HG02884 (cell line): ENCODE measurements around the gene GPX8.

Experiments used
- ATAC-seq: cut with Tn5 transposase; IDR thresholded peaks from one replicate; pipeline ENCODE4 v1.9.1; 2021; ENCODE audit warnings: mild to moderate bottlenecking, moderate library complexity; ENCODE audit not compliant: unreplicated experiment

Gene GPX8

GRCh38 chr5:55172051-55172899 lies 12.3 kb downstream of the GPX8 start:
- peak; percentile 41 for ATAC-seq

- peak; percentile 86 for ATAC-seq
Measured at GRCh38 chr5:55172937-55173686, 13.1 kb downstream of the GPX8 start, which contains the start of gene CDC20B. TSS of gene CDC20B (minus strand) at chr5:55173177. CDS start at chr5:55173000, 177 bp downstream.

- ATAC-seq, result no peak
Measured at GRCh38 chr5:55173687-55174230, 13.8 kb downstream of the GPX8 start.

GRCh38 chr5:55175781-55176175 lies 15.8 kb downstream of the GPX8 start:
- ATAC-seq, result no peak

- no peak for ATAC-seq
Measured at GRCh38 chr5:55176176-55176818, 16.3 kb downstream of the GPX8 start.

- no peak for ATAC-seq
Measured at GRCh38 chr5:55177078-55177477, 17.1 kb downstream of the GPX8 start.

GRCh38 chr5:55180016-55180415 lies 20.0 kb downstream of the GPX8 start:
- no peak for ATAC-seq

- no peak for ATAC-seq
Measured at GRCh38 chr5:55187370-55187769, 27.4 kb downstream of the GPX8 start.

GRCh38 chr5:55188656-55189540 lies 28.9 kb downstream of the GPX8 start:
- no peak for ATAC-seq

GRCh38 chr5:55191165-55191564 lies 31.2 kb downstream of the GPX8 start:
- ATAC-seq, result no peak

GRCh38 chr5:55205001-55205400 lies 45.0 kb downstream of the GPX8 start:
- no peak for ATAC-seq

GRCh38 chr5:55211184-55211874 lies 51.4 kb downstream of the GPX8 start:
- no peak for ATAC-seq
